RPMI8226 (cell line): ENCODE data around the gene AFP.
"Not testable (repeated sequence)": the region's sequence is repeated elsewhere in the genome, so short reads cannot be mapped to it uniquely, and the experiment has no call there.

ENCODE experiments used
- DNase-seq: peaks from one replicate; pipeline ENCODE4 v3.0.0-alpha.2; 2015

The AFP gene

DNA sequence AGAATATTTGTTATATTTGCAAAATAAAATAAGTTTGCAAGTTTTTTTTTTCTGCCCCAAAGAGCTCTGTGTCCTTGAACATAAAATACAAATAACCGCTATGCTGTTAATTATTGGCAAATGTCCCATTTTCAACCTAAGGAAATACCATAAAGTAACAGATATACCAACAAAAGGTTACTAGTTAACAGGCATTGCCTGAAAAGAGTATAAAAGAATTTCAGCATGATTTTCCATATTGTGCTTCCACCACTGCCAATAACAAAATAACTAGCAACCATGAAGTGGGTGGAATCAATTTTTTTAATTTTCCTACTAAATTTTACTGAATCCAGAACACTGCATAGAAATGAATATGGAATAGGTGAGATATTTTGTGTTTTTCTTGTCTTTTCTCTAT is at the start of gene AFP:
Gene AFP (plus strand): TSS at position 238 of the 400 bp plus-strand sequence. CDS start 42 bp downstream, at position 280.
- no peak for DNase-seq

DNA sequence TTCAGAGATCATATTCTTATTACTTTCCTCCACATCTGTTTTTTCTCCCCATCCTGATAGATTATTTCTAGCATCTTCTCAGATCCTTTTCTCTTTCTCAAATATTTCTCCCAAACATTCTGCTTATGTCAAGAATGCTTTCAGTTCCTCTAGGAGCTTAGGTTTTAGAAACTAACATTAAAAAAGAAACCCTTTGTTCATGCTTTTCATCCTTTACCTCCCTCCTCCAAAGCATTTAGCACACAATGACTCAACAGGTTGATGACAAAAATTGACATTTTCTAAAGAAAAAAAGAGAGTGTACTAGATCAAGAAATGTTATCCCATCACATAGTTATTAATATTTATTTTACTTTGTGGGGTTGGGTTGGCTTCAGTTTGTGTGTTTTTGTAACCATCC is 48.5 kb upstream of the AFP start:
- no peak for DNase-seq

DNA sequence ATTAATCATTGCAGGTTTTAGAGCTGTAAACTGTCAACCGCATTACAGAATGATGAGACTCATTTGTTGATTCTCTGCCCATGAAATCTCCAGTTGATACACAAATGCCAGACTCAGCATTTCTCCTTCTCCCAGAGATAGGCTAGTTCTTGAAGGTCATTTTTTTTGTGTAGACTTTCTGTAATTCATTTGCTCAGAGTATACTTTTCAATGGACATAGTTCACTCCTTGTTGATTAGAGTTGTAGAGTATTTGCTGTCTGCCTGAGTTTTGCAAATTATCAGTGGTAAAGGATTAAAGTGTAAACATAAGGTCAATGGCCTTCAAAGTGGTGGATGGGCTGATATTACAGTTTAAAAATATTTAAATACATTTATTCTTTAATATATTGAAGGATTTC is 47.1 kb upstream of the AFP start:
- DNase-seq: no peak

DNA sequence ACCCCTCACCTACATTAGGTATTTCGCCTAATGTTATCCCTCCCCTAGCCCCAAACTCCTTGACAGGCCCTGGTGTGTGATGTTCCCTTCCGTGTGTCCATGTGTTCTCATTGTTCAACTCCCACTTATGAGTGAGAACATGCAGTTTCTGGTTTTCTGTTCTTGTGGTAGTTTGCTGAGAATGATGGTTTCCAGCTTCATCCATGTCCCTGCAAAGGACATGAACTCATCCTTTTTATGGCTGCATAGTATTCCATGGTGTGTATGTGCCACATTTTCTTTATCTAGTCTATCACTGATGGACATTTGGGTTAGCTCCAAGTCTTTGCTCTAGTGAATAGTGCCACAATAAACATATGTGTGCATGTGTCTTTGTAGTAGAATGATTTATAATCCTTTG is 46.4 kb upstream of the AFP start:
- not testable (repeated sequence) for DNase-seq

DNA sequence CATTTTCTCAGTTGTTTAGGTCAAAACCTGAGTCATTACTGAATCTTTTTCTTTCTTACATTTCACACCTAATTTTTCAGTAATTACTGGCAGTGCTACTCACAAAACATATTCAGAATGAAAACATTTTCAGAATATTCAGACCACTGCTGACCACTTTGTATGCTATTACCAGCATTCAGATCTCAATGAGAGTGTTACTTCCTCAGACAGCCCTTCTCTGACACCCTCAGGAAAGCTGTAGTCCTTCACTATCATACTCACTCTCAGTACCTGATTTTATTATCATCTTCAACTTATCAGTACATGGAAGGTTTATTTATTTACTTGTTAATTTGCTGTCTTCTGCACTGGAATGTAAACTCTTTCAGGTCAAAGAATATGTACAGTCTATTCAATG is 44.2 kb upstream of the AFP start:
- no peak for DNase-seq

DNA sequence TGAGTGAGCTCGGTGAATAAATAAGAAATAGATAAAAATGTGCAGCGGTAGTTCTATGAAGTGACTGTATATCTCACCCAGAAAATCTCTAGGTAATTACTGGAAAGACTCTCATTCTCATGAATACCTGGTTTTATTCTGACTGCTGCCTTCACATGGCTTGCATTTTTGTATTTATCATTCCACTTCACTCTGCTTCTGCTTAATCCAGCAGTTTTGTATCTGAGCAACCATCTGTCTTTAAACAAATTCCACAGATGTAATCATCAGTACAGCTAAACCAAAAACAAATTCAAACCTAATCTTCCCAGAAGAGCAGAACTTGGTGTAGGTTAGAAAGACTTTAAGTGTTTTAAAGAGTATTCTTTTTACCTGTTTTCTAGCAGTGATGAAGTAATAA is 43.1 kb upstream of the AFP start:
- DNase-seq: no peak

DNA sequence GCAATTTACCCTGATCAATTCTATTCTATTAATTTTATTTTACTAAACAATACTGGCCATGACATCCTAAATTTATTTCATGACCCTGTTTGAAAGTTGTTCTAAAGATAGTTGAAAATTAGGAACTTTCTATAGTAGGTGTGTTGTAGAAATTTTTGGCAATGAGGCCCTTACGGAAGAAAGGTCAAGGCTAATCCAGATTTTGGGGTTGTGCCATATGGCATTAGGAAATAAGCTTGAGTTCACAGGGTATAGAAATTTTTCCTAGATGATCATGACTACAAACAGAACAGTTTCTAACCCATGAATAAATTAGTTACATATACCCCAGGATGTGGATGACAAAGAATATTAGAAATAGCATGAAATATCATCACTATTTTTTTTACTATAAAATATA is 39.7 kb upstream of the AFP start:
- no peak for DNase-seq

DNA sequence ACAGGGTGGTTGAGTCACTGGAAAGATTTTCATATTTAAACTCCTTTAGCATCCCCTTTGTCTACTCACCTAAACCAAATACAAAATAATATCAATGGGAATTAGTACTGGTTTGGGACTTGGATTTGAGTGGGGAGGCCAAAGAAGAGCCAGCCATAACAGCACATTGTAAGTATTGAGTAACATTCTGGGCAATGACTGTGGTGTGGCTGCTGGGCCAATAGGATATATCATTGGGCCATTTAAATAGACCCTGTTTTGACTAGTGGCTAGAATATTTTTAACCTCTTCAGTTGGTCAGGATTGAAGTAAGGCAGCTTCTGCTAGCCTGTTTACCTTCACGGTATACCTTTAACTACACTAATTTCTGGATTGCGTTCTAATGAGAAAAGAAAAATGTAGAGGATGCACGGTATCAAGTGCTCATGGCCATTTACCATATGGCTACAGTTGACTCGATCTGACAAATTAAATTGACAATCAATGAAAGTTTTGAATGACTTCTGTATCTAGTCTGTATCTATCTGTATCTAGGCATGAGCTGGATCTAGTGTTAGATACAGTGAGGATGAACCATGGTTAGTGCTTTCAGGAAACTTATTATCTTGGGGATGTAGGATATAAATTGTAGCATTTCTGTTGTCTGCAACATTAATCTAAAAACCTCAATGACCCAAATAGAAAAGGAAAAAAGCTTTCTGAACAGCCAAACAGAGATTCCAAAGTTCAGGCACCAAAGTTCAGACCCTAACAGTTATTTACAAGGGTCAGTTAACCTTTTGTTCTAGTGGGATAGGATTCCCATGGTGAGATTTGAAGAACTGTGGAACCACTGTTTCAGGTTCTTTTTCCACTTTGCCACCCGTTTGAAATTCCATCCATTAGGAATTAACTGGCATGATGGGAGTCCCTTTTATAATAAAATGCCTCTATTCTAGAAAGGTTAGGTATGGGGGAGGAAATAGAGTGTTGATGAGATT is 38.7 kb upstream of the AFP start:
- DNase-seq: no peak

DNA sequence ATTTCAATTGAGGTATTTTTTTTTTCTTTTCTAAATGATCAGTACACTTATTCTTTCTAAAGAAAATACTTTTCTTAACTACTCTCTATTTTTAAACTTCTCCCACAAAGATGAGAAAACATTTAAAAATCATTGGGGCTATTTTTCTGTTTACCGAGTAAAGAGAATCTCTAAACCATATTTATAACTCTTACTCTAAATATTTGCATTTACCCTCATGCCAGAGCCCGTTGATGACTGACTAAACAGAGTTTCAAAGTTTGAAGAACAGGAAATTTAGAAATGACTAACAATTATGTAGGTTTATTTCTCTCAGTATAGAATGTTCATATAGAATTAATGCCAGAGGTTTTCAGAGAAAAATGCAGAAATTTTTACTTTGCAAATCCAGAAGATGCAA is 34.6 kb upstream of the AFP start:
- no peak for DNase-seq

DNA sequence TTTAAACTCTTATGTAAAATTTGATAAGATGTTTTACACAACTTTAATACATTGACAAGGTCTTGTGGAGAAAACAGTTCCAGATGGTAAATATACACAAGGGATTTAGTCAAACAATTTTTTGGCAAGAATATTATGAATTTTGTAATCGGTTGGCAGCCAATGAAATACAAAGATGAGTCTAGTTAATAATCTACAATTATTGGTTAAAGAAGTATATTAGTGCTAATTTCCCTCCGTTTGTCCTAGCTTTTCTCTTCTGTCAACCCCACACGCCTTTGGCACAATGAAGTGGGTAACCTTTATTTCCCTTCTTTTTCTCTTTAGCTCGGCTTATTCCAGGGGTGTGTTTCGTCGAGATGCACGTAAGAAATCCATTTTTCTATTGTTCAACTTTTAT is 32.0 kb upstream of the AFP start, which contains the start of gene ALB:
Gene ALB (plus strand): TSS at position 246 of the 400 bp plus-strand sequence. CDS start 41 bp downstream, at position 287.
- DNase-seq: no peak

DNA sequence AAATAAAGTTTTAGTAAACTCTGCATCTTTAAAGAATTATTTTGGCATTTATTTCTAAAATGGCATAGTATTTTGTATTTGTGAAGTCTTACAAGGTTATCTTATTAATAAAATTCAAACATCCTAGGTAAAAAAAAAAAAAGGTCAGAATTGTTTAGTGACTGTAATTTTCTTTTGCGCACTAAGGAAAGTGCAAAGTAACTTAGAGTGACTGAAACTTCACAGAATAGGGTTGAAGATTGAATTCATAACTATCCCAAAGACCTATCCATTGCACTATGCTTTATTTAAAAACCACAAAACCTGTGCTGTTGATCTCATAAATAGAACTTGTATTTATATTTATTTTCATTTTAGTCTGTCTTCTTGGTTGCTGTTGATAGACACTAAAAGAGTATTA is 31.6 kb upstream of the AFP start:
- no peak for DNase-seq

DNA sequence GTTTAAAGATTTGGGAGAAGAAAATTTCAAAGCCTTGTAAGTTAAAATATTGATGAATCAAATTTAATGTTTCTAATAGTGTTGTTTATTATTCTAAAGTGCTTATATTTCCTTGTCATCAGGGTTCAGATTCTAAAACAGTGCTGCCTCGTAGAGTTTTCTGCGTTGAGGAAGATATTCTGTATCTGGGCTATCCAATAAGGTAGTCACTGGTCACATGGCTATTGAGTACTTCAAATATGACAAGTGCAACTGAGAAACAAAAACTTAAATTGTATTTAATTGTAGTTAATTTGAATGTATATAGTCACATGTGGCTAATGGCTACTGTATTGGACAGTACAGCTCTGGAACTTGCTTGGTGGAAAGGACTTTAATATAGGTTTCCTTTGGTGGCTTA is 30.9 kb upstream of the AFP start:
- no peak for DNase-seq

DNA sequence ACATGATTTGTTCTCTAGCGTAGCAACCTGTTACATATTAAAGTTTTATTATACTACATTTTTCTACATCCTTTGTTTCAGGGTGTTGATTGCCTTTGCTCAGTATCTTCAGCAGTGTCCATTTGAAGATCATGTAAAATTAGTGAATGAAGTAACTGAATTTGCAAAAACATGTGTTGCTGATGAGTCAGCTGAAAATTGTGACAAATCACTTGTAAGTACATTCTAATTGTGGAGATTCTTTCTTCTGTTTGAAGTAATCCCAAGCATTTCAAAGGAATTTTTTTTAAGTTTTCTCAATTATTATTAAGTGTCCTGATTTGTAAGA is 29.5 kb upstream of the AFP start:
- DNase-seq: no peak

DNA sequence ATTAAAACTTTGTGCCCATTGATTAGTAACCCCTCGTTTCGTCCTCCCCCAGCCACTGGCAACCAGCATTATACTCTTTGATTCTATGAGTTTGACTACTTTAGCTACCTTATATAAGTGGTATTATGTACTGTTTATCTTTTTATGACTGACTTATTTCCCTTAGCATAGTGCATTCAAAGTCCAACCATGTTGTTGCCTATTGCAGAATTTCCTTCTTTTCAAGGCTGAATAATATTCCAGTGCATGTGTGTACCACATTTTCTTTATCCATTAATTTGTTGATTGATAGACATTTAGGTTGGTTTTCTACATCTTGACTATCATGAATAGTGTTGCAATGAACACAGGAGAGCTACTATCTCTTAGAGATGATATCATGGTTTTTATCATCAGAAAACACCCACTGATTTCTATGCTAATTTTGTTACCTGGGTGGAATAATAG is 28.8 kb upstream of the AFP start:
- no peak for DNase-seq

DNA sequence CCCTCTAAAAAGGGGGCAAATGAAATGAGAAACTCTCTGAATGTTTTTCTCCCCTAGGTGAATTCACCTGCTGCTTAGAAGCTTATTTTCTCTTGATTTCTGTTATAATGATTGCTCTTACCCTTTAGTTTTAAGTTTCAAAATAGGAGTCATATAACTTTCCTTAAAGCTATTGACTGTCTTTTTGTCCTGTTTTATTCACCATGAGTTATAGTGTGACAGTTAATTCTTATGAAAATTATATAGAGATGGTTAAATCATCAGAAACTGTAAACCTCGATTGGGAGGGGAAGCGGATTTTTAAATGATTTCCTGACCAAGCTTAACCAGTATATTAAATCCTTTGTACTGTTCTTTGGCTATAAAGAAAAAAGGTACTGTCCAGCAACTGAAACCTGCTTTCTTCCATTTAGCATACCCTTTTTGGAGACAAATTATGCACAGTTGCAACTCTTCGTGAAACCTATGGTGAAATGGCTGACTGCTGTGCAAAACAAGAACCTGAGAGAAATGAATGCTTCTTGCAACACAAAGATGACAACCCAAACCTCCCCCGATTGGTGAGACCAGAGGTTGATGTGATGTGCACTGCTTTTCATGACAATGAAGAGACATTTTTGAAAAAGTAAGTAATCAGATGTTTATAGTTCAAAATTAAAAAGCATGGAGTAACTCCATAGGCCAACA is 27.7 kb upstream of the AFP start:
- no peak for DNase-seq

DNA sequence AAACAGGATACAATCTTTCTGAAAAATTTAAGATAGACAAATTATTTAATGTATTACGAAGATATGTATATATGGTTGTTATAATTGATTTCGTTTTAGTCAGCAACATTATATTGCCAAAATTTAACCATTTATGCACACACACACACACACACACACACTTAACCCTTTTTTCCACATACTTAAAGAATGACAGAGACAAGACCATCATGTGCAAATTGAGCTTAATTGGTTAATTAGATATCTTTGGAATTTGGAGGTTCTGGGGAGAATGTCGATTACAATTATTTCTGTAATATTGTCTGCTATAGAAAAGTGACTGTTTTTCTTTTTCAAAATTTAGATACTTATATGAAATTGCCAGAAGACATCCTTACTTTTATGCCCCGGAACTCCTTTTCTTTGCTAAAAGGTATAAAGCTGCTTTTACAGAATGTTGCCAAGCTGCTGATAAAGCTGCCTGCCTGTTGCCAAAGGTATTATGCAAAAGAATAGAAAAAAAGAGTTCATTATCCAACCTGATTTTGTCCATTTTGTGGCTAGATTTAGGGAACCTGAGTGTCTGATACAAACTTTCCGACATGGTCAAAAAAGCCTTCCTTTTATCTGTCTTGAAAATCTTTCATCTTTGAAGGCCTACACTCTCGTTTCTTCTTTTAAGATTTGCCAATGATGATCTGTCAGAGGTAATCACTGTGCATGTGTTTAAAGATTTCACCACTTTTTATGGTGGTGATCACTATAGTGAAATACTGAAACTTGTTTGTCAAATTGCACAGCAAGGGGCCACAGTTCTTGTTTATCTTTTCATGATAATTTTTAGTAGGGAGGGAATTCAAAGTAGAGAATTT is 26.8 kb upstream of the AFP start:
- no peak for DNase-seq

DNA sequence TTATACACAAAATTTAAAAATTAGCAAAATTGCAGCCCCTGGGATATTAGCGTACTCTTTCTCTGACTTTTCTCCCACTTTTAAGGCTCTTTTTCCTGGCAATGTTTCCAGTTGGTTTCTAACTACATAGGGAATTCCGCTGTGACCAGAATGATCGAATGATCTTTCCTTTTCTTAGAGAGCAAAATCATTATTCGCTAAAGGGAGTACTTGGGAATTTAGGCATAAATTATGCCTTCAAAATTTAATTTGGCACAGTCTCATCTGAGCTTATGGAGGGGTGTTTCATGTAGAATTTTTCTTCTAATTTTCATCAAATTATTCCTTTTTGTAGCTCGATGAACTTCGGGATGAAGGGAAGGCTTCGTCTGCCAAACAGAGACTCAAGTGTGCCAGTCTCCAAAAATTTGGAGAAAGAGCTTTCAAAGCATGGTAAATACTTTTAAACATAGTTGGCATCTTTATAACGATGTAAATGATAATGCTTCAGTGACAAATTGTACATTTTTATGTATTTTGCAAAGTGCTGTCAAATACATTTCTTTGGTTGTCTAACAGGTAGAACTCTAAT is 26.0 kb upstream of the AFP start:
- DNase-seq: no peak

DNA sequence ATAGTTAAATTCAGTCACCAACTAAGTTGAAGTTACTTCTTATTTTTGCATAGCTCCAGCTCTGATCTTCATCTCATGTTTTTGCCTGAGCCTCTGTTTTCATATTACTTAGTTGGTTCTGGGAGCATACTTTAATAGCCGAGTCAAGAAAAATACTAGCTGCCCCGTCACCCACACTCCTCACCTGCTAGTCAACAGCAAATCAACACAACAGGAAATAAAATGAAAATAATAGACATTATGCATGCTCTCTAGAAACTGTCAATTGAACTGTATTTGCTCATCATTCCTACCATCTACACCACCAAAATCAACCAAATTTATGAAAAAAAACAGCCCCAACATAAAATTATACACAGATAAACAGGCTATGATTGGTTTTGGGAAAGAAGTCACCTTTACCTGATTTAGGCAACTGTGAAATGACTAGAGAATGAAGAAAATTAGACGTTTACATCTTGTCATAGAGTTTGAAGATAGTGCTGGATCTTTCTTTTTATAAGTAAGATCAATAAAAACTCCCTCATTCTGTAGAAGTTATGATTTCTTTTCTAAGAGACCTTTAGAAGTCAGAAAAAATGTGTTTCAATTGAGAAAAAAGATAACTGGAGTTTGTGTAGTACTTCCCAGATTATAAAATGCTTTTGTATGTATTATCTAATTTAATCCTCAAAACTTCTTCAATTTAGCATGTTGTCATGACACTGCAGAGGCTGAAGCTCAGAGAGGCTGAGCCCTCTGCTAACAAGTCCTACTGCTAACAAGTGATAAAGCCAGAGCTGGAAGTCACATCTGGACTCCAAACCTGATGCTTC is 24.9 kb upstream of the AFP start:
- no peak for DNase-seq

DNA sequence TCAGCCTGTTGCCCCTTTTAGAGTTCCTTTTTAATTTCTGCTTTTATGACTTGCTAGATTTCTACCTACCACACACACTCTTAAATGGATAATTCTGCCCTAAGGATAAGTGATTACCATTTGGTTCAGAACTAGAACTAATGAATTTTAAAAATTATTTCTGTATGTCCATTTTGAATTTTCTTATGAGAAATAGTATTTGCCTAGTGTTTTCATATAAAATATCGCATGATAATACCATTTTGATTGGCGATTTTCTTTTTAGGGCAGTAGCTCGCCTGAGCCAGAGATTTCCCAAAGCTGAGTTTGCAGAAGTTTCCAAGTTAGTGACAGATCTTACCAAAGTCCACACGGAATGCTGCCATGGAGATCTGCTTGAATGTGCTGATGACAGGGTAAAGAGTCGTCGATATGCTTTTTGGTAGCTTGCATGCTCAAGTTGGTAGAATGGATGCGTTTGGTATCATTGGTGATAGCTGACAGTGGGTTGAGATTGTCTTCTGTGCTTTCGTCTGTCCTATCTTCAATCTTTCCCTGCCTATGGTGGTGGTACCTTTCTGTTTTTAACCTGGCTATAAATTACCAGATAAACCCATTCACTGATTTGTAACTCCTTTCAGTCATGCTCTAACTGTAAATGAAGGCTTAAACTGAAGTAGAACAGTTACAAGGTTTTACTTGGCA is 24.1 kb upstream of the AFP start:
- no peak for DNase-seq

DNA sequence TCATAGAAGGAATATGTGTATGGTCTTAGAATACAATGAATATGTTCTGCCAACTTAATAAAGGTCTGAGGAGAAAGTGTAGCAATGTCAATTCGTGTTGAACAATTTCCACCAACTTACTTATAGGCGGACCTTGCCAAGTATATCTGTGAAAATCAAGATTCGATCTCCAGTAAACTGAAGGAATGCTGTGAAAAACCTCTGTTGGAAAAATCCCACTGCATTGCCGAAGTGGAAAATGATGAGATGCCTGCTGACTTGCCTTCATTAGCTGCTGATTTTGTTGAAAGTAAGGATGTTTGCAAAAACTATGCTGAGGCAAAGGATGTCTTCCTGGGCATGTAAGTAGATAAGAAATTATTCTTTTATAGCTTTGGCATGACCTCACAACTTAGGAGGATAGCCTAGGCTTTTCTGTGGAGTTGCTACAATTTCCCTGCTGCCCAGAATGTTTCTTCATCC is 22.7 kb upstream of the AFP start:
- DNase-seq: no peak

DNA sequence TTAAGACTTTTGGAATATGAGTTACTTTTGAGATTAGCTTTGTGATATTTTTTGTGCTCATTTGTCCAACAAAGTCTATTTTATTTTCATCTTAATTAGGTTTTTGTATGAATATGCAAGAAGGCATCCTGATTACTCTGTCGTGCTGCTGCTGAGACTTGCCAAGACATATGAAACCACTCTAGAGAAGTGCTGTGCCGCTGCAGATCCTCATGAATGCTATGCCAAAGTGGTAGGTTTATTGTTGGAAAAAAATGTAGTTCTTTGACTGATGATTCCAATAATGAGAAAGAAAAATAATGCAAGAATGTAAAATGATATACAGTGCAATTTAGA is 21.1 kb upstream of the AFP start:
- DNase-seq: no peak
